ENCODE measurements around the gene FGD6. TPM values are rescaled to one million over a fixed set of nuclear protein-coding genes. Genes with fewer than 3 reads are reported as not detected.

FGD6 gene
- polyA plus RNA-seq, 2 of the 4 experiments (the other 2 are of a cell fraction): 15.5 to 48.0 TPM

- H3K9me3 ChIP-seq: no peaks in the 10 kb centered on the region
- POLR2A ChIA-PET: interaction anchor here (0.7 to 3.6 kb wide), 3 partner anchors 10 to 81 kb away, joined by 3 to 42 read pairs (median 4); partner anchors contain the start of genes FGD6 and VEZT
- TF ChIP-seq CHD2 (IDR thresholded peaks at IDR 0.05; ENCODE audit: low read length, partially characterized antibody) (no peak), PBX3 (IDR thresholded peaks at IDR 0.05) (no peak), TP53 (CRISPR knock-in tag; IDR thresholded peaks at IDR 0.05) (no peak), ZC3H11A (IDR thresholded peaks at IDR 0.05) (no peak), ELK1 (IDR thresholded peaks at IDR 0.05; ENCODE audit: low read depth, low read length) (no peak)
- H3K4me2 ChIP-seq: no peak overlapping the region
- H3K27ac ChIP-seq: peak overlapping the region; percentile 95 to 99
- DNase-seq (ENCODE audit: low read depth in 1 of 2, low spot score in 1 of 2): no peak
- ATAC-seq: no peak
- CTCF ChIA-PET: interaction anchor here (1.0 to 5.4 kb wide), 4 partner anchors 9 to 90 kb away, joined by 3 to 54 read pairs (median 4); partner anchors contain the start of genes FGD6 and VEZT
- H3K4me1 ChIP-seq: peaks cover 74% of the 10 kb centered on the region
- H3K4me3 ChIP-seq: no peak overlapping the region
- no peak for FAIRE-seq
- WGBS (ENCODE audit: missing lambda C conversion rate): 95% methylated on average over 8 of the region's 8 CpGs
Observed at GRCh38 chr12:95206916-95207315, 10.4 kb downstream of the FGD6 start.

- FAIRE-seq: no peak
- H3K4me1 ChIP-seq: peaks cover 68% of the 10 kb centered on the region
- TF ChIP-seq JUNB (IDR thresholded peaks at IDR 0.05) (0 out of 2 replicates have a peak, but pooled peaks have one; percentile 30), JUN (IDR thresholded peaks at IDR 0.05) (peak in 1 of 2 experiments; percentile 47; a peak in 1 of 5 replicates), HES2 (IDR thresholded peaks at IDR 0.05) (no peak), CBX2 (IDR thresholded peaks at IDR 0.05; ENCODE audit: borderline replicate concordance, low read depth) (no peak), BCL3 (IDR thresholded peaks at IDR 0.05) (peak; percentile 21; the same call in 1 of the 3 replicates), RARB (CRISPR knock-in tag; IDR thresholded peaks at IDR 0.05) (no peak; the same call in 1 of the 2 replicates), MAX (IDR thresholded peaks at IDR 0.05) (peak; percentile 65; the same call in 1 of the 2 replicates), POLR2A (IDR thresholded peaks at IDR 0.05; ENCODE audit: low read length) (no peak), HEYL (CRISPR knock-in tag; IDR thresholded peaks at IDR 0.05) (0 out of 2 replicates have a peak, but pooled peaks have one; percentile 44), GATA3 (IDR thresholded peaks at IDR 0.05; ENCODE audit: borderline replicate concordance) (peak; percentile 54; the same call in 1 of the 2 replicates), MAZ (IDR thresholded peaks at IDR 0.05; ENCODE audit: borderline replicate concordance, low read depth, low read length) (no peak), FOSB (CRISPR knock-in tag; IDR thresholded peaks at IDR 0.05) (no peak), CTCF (IDR thresholded peaks at IDR 0.05) (no peak), ESRRA (IDR thresholded peaks at IDR 0.05; ENCODE audit: borderline replicate concordance, low read length) (no peak), NFE2L2 (conservative IDR thresholded peaks at IDR 0.05; ENCODE audit: low read length) (0 out of 2 replicates have a peak, but pooled peaks have one; percentile 25), MAFK (IDR thresholded peaks at IDR 0.05; ENCODE audit: partially characterized antibody) (peak; percentile 73), CEBPB (IDR thresholded peaks at IDR 0.05) (peak in 1 of 2 experiments; percentile 34; a peak in 1 of 4 replicates), SREBF2 (IDR thresholded peaks at IDR 0.05) (no peak), RCOR1 (IDR thresholded peaks at IDR 0.05; ENCODE audit: low read depth, low read length) (no peak), EP300 (IDR thresholded peaks at IDR 0.05) (0 out of 5 replicates have a peak, but pooled peaks of 1 of the 2 experiments have one; percentile 13), ATOH8 (CRISPR knock-in tag; IDR thresholded peaks at IDR 0.05; ENCODE audit: low read depth) (no peak), FOSL2 (IDR thresholded peaks at IDR 0.05) (no peak), FOSL2 (CRISPR knock-in tag; IDR thresholded peaks at IDR 0.05) (peak; percentile 57)
- WGBS (ENCODE audit: missing lambda C conversion rate): 9% methylated on average over 4 of the region's 4 CpGs
- H3K9me3 ChIP-seq: no peaks in the 10 kb centered on the region
- ChIA-PET CTCF (interaction anchor here (0.9 to 5.4 kb wide), 8 partner anchors 10 to 132 kb away, joined by 3 to 54 read pairs (median 4); partner anchors contain the start of genes FGD6, NR2C1 and VEZT), POLR2A (interaction anchor here (0.7 to 3.6 kb wide), 4 partner anchors 11 to 32 kb away, joined by 3 to 42 read pairs (median 8); partner anchors contain the start of genes FGD6 and VEZT)
- peak; percentile 57 to 60; a peak in 5 of 6 replicates for ATAC-seq
- no peak overlapping the region for H3K4me3 ChIP-seq
- peak overlapping the region; percentile 94 for H3K4me2 ChIP-seq
- H3K27ac ChIP-seq: peak overlapping the region; percentile 95 to 99
- peak; percentile 40 to 83 for DNase-seq (ENCODE audit: low read depth in 1 of 2, low spot score in 1 of 2)
Observed at GRCh38 chr12:95205685-95206084, 11.6 kb downstream of the FGD6 start.
